COLO668 (cell line): Measurements from ENCODE around the gene CNNM3.
"Not testable (repeated sequence)": the region's sequence is repeated elsewhere in the genome, so short reads cannot be mapped to it uniquely, and the experiment has no call there.

Experiments used
- DNase-seq: peaks from one replicate; lab custom pipeline; 2025; ENCODE audit not compliant: unreplicated experiment; lab: John Stamatoyannopoulos, UW

The CNNM3 gene

DNA sequence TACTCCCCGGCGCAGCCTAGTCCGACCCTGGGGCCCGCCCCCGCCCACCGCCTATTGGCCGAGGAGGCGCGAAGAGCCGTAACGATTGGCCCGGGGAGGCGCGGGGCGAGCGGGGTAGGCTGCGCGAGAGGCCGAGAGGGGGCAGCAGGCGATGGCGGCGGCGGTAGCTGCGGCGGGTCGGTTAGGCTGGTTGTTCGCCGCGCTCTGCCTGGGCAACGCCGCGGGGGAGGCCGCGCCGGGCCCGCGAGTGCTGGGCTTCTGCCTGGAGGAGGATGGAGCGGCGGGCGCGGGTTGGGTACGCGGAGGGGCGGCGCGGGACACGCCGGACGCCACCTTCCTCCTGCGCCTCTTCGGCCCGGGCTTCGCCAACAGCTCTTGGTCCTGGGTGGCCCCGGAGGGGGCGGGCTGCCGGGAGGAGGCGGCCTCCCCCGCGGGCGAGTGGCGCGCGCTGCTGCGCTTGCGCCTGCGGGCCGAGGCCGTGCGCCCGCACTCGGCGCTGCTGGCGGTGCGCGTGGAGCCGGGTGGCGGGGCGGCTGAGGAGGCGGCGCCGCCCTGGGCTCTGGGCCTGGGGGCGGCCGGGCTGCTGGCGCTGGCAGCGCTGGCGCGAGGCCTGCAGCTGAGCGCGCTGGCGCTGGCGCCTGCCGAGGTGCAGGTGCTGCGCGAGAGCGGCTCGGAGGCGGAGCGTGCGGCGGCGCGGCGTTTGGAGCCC is at the start of gene CNNM3:
TSS of gene CNNM3 (plus strand) at position 142 of the 709 bp plus-strand sequence. CDS start at position 152, 10 bp downstream.
- peak; percentile 97 for DNase-seq

DNA sequence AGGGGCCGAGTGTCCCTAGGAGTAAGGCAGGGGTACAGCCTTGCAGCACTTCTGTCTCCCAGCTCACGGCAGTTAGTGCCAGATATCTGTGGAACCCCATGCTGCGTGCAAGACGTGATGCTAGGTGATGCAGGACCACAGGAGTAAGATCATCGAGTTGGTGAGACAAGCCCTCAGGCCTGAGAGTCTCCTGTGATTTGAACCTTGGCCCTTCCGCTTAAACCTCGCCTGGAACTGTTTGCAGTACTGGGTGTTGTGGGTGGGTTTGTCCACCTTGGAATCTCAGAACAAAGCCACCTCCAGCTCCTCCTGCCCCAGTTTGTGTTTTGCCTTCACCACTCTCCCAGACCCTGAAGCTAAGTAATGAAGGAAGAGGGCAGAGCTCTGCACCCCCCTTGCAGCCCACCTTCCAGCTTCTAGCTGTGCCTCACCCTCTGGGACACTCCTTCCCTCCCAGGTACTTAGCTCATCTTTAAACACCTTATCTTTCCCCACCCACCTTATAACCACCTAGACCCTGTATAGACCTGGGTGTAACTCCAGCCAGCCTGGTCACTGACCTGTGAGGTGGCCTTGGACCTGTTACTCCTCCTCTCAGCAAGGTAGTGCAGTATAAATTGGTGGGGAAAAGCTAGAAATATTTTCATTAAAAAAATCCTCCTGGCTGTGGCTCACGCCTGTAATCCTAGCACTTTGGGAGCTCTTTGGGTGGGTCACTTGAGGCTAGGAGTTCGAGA is 48.8 kb upstream of the CNNM3 start:
- no peak for DNase-seq

DNA sequence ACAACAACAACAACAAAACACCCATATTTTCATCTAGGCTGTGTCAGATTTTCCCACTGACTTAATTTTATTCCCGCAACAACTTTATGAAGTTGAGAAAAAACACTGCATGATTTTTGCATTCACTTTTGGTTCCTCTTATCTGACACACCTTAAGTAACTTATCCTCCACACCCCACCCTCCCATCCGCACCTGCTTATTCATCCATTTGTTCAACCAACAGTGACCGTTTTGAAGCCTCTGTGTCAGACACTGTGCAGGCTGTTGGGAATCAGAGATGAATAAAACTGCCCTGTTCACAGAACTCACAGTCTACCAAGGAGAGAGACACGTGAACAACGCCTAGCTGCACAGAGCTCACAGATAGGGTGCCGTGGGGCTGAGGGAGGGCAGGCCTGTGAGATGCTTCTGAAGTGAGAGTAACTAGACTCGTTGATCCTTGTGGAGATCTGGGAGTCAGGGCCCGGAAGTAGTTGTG is 47.9 kb upstream of the CNNM3 start:
- no peak for DNase-seq

DNA sequence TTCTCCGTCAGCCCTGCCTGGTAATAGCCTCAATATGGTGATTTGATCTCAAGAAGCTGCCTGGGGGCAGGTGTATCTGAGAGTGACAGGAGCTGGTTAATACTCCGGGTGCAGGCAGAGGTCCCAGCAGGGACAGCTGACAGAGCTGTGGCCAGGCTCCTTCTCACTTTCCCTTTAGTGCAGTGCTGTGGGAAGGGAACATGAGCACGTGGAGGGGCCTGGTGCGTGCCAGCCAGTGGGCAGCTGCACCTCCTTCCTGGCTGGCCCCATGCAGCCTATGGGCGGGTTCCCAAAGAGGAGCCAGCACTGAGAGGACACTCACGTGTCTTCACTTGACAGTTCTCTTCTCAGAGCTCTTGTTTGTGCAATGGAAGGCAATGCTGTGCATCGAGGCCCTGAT is 46.3 kb upstream of the CNNM3 start:
- DNase-seq: no peak

DNA sequence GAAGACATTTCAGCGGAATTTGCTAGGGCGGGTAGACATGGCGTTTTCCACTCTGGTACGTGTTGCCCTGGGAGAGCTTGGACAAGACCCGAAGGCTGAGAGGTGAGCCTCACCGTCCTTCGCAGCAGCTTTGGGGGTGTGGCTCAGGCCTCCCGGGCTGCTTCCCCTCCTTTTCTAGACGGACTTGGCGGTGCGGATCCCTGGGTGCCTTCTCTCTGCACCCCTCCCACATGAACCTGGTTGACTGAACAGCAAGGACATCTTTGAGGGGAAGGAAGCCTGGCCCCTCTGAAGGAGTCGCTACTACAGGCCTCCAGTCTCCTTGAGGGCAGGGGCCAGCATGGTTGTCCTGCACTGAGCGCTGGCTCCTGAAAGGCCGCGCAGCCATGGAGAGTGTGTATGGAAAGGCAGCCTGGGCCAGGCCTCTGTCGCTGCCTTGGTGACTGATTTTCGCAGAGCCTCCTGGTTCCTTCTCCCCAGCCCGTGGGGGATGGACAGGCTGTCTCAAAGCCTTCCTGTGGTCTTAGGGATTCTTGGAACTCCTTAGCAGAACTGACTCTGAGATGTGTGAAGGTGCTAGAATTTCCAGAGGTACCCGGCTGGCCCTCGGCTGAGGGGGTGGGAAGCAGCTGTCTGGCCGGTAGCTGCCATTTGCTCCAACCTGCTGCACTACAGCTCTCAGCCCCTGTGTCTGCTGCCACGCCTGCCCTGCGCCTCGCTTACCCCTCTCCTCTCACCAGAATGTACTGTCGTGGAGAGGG is 45.4 kb upstream of the CNNM3 start:
- no peak for DNase-seq

DNA sequence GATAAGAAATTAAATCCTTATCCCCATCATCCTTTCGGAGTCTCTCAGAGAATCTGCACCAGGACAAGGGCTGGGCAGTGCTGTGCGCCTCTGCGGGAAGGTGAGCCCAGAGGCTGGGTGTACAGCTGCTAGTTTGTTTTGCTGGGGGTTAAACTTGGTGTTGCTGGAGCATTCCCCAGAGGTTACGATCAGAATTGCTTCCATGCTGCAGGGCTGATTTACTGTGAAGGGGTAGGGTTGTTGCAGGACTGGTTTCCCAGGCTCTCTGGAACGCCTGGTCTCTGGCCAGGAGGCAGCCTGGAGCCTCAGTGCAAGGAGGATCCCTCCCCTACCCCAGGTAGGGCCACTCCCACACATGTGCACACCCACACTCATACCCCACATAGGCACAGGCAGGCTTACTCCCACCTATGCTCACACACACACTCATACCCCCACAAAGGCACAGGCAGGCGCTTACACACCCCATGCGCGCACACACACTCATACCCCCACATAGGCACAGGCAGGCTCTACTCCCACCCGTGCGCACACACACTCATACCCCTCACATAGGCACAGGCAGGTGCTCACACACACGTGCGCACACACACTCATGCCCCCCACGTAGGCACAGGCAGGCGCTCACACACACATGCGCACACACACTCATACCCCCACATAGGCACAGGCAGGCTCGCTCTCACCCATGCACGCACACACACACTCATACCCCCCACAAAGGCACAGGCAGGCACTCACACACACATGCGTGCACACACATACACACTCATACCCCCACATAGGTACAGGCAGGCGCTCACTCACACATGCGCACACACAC is 44.1 kb upstream of the CNNM3 start:
- no peak for DNase-seq

DNA sequence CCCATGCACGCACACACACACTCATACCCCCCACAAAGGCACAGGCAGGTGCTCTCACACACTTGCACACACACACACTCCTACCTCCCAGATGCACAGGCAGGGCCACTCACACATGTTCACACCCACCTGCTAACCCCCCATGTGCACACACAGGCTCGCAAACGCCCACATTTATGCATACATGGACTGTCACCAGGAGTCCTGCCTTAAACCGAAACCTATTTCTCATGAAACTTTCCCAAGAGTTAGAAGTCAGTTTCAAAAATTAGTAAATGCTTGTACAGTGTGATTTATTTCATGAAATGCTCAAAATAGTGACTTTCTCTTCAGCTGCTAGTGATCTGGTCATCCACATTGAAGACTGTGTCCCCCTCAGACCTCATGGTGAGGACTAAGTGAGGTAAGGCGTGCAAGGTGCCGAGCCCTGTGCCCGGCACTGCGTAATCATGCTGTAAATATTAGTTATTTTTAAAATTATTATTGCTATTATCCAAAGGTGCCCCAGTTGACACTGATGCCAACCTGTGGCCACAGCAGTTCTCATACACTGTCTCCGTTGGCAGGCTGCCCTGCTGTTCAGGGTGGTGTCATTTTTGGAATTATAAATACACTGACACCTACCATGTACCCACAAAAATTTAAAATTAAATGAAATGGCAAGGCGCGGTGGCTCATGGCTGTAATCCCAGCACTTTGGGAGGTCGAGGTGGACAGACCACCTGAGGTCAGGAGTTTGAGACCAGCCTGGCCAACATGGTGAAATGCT is 43.0 kb upstream of the CNNM3 start:
- no peak for DNase-seq

DNA sequence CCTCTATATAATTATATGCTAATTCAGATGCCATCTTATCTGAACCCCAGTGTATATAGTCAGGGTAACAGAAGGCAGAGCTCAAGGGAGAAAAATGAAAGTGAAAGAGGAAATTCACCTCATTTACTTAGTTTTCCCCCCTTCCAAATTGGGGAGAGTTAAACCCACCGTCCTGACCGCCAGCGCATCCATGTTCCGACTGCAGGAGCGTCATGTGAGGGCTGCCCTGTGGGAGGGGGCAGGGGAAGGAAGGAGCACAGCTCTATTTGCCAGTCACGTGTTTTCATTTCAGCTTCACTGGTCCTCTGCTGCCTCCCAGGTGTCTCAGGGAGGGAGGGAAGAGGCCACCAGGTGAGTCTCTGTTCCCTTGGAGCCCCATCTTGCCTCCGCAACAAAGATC is 42.1 kb upstream of the CNNM3 start:
- no peak for DNase-seq

DNA sequence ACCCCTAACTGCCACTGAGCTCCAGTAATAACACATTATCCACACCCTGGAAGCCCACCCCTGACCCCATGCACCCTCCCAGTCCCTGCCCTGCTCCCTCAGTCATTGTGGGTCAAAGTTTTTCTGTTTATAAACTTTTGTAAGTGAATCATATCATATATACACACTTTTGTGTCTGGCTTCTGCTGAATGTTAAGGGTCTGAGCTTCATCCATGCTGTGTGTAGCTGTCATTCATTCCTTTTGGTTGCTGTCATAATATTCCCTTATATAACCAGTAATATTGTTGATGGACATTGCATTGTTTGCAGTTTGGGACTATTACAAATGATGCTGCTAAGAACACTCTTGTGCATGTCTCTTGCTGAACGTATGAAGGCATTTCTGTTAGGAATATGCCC is 40.9 kb upstream of the CNNM3 start:
- DNase-seq: no peak

DNA sequence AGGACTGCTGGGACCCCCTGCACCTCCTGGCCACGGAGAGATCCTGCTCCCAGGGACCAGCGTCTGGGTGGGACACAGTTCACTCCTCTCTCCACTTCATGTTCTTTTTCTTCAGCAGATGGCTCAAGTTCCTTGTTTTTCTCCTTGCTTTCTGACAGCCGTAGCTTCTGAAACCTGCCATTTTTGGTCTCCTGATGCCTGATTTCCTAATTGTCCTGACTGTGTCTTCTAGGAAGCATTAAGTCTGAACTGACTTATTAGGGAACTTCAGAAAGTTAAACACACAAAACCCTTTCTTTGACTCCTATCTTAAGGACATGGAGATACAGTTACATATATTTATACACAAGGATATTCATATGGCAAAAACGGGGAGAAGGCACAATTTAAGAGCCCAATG is 32.7 kb upstream of the CNNM3 start:
- DNase-seq: no peak

DNA sequence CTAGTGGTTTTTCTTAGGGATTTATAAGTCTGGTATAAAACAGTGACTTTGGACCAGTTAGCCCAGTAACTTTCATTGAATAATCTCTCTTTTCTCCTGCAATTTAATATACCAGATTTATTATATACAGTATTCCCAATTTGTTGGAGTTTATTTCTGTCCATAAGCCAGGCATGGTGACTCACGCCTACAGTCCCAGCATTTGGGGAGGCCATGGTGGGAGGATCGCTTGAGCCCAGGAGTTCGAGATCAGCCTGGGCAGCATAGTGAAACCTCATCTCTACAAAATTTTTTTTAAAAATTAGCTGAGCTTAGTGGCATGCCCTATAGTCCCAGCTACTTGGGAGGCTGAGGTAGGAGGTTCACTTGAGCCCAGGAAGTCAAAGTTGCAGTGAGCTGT is 28.7 kb upstream of the CNNM3 start:
- no peak for DNase-seq

DNA sequence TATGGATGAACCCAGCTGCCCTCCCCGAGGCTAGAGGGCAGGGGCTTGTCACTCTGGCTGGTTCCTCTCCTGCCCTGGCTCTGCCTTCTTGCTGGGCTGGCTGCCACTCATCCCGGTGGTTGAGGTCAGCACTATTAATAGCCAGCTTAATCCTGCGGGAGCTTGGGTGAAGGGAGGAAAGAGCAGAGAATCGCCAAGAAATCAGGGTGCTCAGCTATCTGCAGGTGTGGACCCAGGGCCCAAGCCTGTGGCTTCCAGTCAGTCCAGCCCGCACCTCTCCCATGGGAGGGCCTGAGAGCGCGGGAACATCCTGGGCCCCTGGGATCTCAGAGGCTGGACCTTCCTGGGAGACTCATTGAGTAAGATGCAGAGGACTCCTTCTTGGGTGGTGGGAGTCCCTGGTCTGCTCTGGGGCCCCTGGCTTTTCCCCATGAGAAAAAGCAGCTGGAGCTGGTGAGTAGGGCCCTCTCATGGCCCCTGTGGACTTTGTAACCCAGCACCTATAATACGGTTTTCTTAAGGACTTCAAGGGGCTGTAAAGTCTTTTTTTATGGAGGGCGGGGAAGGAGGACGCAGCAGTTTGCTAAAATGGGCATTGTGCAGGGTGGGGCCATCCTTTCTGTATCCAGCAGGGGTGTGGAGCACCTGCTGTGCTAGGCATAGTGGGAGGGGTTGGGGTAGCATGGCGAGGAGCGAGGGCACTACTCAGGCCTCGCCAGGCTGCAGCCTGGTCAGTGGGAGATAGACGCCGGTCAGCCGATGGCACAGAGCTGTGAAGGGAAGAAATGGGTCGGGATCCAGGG is 27.4 kb upstream of the CNNM3 start:
- DNase-seq: no peak

DNA sequence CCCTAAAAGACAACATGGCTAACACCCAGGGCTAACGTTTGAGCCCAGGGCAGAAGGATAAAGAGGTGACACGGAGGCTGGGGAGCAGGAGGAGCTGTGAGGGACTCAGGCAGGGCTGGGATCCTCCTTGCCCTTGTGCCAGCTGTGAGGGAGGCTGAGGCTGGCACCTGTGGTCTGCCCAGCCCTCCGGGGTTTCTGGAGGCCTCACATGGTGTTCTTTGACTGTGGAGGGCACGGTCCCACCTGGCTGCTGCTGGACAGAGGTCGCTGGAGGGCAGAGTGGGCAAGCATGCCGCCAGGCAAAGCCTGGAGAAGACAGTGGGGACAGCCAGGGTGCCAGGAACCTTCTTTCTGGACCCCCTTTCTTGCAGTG is 26.8 kb upstream of the CNNM3 start:
- no peak for DNase-seq

DNA sequence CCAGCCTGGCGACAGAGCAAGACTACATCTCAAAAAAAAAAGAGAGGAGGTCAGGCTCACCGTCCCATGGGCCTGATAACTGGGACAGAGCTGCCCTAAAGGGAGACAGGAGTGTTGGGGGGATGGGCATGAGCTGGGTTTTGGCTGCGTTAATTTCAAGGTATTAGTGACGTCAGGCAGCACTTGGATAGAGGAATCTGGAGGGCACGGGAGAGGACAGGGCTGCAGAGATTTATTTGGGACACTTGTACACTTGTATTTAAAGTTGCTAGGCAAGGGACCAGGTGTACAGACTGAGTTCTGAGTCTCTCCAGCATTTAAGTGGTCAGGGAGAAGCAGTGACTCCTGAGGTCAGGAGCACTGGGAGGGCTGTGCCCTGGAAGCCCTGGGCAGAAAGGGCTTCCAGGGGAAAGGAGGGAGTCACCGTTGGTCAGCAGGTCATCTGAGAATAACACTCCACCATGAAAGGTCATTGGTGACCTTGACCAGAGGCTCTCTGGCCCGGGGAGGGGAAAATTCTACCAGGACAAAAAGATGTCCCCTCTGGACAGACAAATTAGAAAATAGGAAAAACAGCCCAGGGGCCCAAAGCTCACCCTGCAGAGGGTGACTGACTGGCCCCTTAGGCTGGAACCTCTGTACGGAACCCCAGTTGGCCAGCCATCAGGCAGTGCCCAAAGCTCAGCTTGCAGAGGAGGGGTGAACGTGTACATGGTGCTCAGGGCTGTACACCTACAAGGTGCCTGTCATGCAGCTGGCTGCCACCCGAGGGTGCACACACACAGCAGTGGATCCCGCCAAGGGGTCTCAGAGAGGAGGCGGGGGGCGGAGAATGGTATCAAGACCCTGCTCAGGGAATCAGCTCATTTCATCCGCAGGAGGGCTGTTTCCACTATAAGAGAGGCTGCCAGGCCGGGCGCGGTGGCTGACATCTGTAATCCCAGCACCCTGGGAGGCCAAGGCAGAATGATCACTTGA is 23.0 kb upstream of the CNNM3 start:
- DNase-seq: no peak

DNA sequence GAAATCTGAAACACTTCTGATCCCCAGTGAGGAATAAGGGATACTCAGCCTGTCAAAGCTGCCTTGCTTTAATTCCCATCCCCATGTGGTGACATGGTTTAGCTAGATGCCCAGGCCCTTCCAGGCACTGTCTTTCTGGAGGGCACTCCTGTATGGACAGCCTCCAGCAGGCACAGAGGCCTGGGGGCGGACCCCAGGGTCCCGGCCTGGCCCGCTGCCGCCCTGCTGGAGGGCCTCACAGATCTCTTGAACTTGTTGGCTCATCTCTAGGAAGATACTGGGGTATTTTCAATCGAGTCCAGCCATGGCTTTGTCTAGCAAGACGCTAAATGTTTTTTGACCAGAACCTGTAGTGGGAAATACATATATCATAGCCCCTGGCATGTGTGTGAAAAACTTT is 21.0 kb upstream of the CNNM3 start:
- no peak for DNase-seq

DNA sequence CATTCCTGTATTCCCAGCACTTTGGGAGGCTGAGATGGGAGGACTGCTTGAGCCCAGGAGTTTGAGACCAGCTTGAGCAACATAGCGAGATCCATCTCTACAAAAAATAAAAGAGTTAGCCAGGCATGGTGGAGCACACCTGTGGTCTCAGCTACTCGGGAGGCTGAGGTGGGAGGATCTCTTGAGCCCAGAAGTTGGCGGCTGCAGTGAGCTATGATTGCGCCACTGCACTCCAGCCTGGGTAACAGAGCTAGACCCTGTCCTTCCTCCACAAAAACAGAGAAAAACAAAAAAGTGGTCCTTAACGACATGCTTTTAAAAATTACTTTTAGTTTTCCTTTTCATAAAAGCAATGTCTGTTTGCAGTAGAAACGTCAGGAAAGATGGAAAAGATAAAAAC is 19.6 kb upstream of the CNNM3 start:
- not testable (repeated sequence) for DNase-seq

DNA sequence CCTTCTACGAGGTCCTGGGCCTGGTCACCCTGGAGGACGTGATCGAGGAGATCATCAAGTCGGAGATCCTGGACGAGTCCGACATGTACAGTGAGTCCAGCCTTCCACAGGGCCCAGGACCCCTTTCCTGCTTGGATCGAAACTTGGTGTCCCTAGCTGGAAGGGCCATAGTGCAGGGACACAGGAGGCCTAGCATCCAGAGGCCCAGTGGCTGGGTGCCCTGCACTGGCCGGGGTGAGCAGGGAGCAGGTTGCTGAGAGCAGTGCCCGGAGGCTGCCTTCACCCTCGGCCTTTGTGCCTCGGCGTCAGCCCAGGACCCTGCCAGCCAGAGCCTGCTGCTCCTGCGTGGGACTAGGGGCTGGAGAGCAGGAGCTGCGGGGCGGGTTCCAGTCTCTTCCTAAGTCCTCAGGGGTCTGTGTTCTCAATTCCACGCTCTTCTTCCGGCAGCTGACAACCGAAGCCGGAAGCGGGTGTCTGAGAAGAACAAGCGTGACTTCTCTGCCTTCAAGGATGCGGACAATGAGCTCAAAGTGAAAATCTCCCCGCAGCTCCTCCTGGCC is 18.9 kb upstream of the CNNM3 start:
- DNase-seq: no peak
